Stimulated activated memory B cell treated with anti-CD40 and anti-IgM and Interleukin-4, amounts not matched to agents 10 μg/mL and 1 μg/mL and 100 μg/mL, for 72 hours (primary cell): ENCODE measurements around the gene STUB1.
A peak's percentile ranks its signal among the peaks of the same experiment; 100 is the strongest.

ENCODE experiments used
- ATAC-seq: fragments of 150-1000 bp; cut with Tn5 transposase; 2 replicates; pipeline ENCODE4 v1.10.0; 2021
- H3K27ac Mint-ChIP-seq: one replicate; pipeline ENCODE4 v1.8.0; 2022; ENCODE audit warnings: mild to moderate bottlenecking, mixed read lengths
- H3K27me3 Mint-ChIP-seq: one replicate; pipeline ENCODE4 v1.8.0; 2022; ENCODE audit warnings: mixed read lengths
- H3K36me3 Mint-ChIP-seq: one replicate; pipeline ENCODE4 v1.8.0; 2022; ENCODE audit warnings: mixed read lengths
- H3K4me1 Mint-ChIP-seq: one replicate; pipeline ENCODE4 v1.8.0; 2022; ENCODE audit warnings: mixed read lengths
- H3K4me3 Mint-ChIP-seq: one replicate; pipeline ENCODE4 v1.8.0; 2022; ENCODE audit warnings: mild to moderate bottlenecking, moderate library complexity, mixed read lengths
- H3K9me3 Mint-ChIP-seq: one replicate; pipeline ENCODE4 v1.8.0; 2022; ENCODE audit warnings: mixed read lengths

Gene STUB1

GRCh38 chr16:679814-680624 lies at the start of gene STUB1:
Gene STUB1 (plus strand): TSS chr16:680410. CDS start chr16:680526, 116 bp downstream.
- ATAC-seq, result peak; percentile 67
- peaks cover 8% of the 10 kb centered on the region for H3K27me3 Mint-ChIP-seq
- peaks cover 19% of the 10 kb centered on the region for H3K36me3 Mint-ChIP-seq
- no peaks in the 10 kb centered on the region for H3K9me3 Mint-ChIP-seq
- H3K4me3 Mint-ChIP-seq, result peak within 1 kb of the TSS; percentile 84
- H3K4me1 Mint-ChIP-seq, result peaks cover 58% of the 10 kb centered on the region
- peak within 1 kb of the TSS; percentile 67 for H3K27ac Mint-ChIP-seq

GRCh38 chr16:630815-631405 lies 49.3 kb upstream of the STUB1 start, which contains the start of gene WFIKKN1:
Gene WFIKKN1 (plus strand): TSS chr16:630985. CDS start chr16:631254, 269 bp downstream.
- H3K4me1 Mint-ChIP-seq, result peaks cover 17% of the 10 kb centered on the region
- H3K36me3 Mint-ChIP-seq, result peaks cover 20% of the 10 kb centered on the region
- no peak within 1 kb of the TSS for H3K4me3 Mint-ChIP-seq
- H3K9me3 Mint-ChIP-seq, result no peaks in the 10 kb centered on the region
- no peaks in the 10 kb centered on the region for H3K27me3 Mint-ChIP-seq
- no peak within 1 kb of the TSS for H3K27ac Mint-ChIP-seq
- ATAC-seq, result no peak

GRCh38 chr16:631808-632358 lies 48.3 kb upstream of the STUB1 start:
- Mint-ChIP-seq H3K4me1 (peaks cover 24% of the 10 kb centered on the region), H3K27ac (no peak overlapping the region), H3K36me3 (peaks cover 11% of the 10 kb centered on the region), H3K27me3 (no peaks in the 10 kb centered on the region), H3K4me3 (no peak overlapping the region), H3K9me3 (no peaks in the 10 kb centered on the region)
- ATAC-seq, result no peak

GRCh38 chr16:632486-633335 lies 47.5 kb upstream of the STUB1 start:
- Mint-ChIP-seq H3K4me3 (no peak overlapping the region), H3K36me3 (peaks cover 3% of the 10 kb centered on the region), H3K9me3 (no peaks in the 10 kb centered on the region), H3K4me1 (peaks cover 28% of the 10 kb centered on the region), H3K27ac (no peak overlapping the region), H3K27me3 (no peaks in the 10 kb centered on the region)
- no peak for ATAC-seq

GRCh38 chr16:633336-634050 lies 46.7 kb upstream of the STUB1 start:
- H3K4me1 Mint-ChIP-seq, result peaks cover 35% of the 10 kb centered on the region
- no peaks in the 10 kb centered on the region for H3K36me3 Mint-ChIP-seq
- H3K27me3 Mint-ChIP-seq, result no peaks in the 10 kb centered on the region
- no peak overlapping the region for H3K27ac Mint-ChIP-seq
- ATAC-seq, result no peak
- no peaks in the 10 kb centered on the region for H3K9me3 Mint-ChIP-seq
- H3K4me3 Mint-ChIP-seq, result no peak overlapping the region

- ATAC-seq, result no peak
- Mint-ChIP-seq H3K36me3 (no peaks in the 10 kb centered on the region), H3K4me3 (peak overlapping the region; percentile 60)
Observed at GRCh38 chr16:634051-634670, 46.0 kb upstream of the STUB1 start.

GRCh38 chr16:634996-635395 lies 45.2 kb upstream of the STUB1 start:
- peaks cover 49% of the 10 kb centered on the region for H3K4me1 Mint-ChIP-seq
- peak overlapping the region; percentile 75 for H3K4me3 Mint-ChIP-seq
- H3K27ac Mint-ChIP-seq, result peak overlapping the region; percentile 25
- ATAC-seq, result no peak
- no peaks in the 10 kb centered on the region for H3K27me3 Mint-ChIP-seq
- no peaks in the 10 kb centered on the region for H3K36me3 Mint-ChIP-seq
- no peaks in the 10 kb centered on the region for H3K9me3 Mint-ChIP-seq

More at GRCh38 chr16:634051-634670, 46.0 kb upstream of the STUB1 start:
- Mint-ChIP-seq H3K4me1 (peaks cover 42% of the 10 kb centered on the region), H3K9me3 (no peaks in the 10 kb centered on the region), H3K27ac (no peak overlapping the region), H3K27me3 (no peaks in the 10 kb centered on the region)

- H3K4me1 Mint-ChIP-seq, result peaks cover 55% of the 10 kb centered on the region
- no peaks in the 10 kb centered on the region for H3K27me3 Mint-ChIP-seq
- peak overlapping the region; percentile 92 for H3K27ac Mint-ChIP-seq
- H3K36me3 Mint-ChIP-seq, result no peaks in the 10 kb centered on the region
- H3K9me3 Mint-ChIP-seq, result no peaks in the 10 kb centered on the region
- peak; percentile 1 for ATAC-seq
- H3K4me3 Mint-ChIP-seq, result peak overlapping the region; percentile 97
Observed at GRCh38 chr16:635573-636205, 44.5 kb upstream of the STUB1 start.

- Mint-ChIP-seq H3K27me3 (no peaks in the 10 kb centered on the region), H3K27ac (peak within 1 kb of the TSS; percentile 92), H3K4me1 (peaks cover 55% of the 10 kb centered on the region), H3K36me3 (no peaks in the 10 kb centered on the region), H3K4me3 (peak within 1 kb of the TSS; percentile 97), H3K9me3 (no peaks in the 10 kb centered on the region)
- ATAC-seq, result peak; percentile 89
Observed at GRCh38 chr16:636206-637080, 43.8 kb upstream of the STUB1 start, which contains the start of gene METTL26. Gene METTL26 (minus strand): TSS chr16:636305. CDS start chr16:636290, 15 bp downstream.

GRCh38 chr16:637081-638018 lies 42.9 kb upstream of the STUB1 start:
- H3K27ac Mint-ChIP-seq, result peak overlapping the region; percentile 92
- no peaks in the 10 kb centered on the region for H3K9me3 Mint-ChIP-seq
- no peaks in the 10 kb centered on the region for H3K36me3 Mint-ChIP-seq
- peaks cover 52% of the 10 kb centered on the region for H3K4me1 Mint-ChIP-seq
- no peaks in the 10 kb centered on the region for H3K27me3 Mint-ChIP-seq
- peak; percentile 74 for ATAC-seq
- peak overlapping the region; percentile 97 for H3K4me3 Mint-ChIP-seq

GRCh38 chr16:638034-638543 lies 42.1 kb upstream of the STUB1 start:
- no peaks in the 10 kb centered on the region for H3K36me3 Mint-ChIP-seq
- H3K9me3 Mint-ChIP-seq, result no peaks in the 10 kb centered on the region
- H3K27ac Mint-ChIP-seq, result no peak overlapping the region
- ATAC-seq, result no peak
- no peak overlapping the region for H3K4me3 Mint-ChIP-seq
- H3K27me3 Mint-ChIP-seq, result no peaks in the 10 kb centered on the region
- H3K4me1 Mint-ChIP-seq, result peaks cover 59% of the 10 kb centered on the region

- H3K27me3 Mint-ChIP-seq, result no peaks in the 10 kb centered on the region
- no peak overlapping the region for H3K4me3 Mint-ChIP-seq
- H3K27ac Mint-ChIP-seq, result peak overlapping the region; percentile 46
- no peak for ATAC-seq
- H3K36me3 Mint-ChIP-seq, result peaks cover under 1% of the 10 kb centered on the region
- H3K4me1 Mint-ChIP-seq, result peaks cover 66% of the 10 kb centered on the region
- no peaks in the 10 kb centered on the region for H3K9me3 Mint-ChIP-seq
Observed at GRCh38 chr16:638836-639235, 41.4 kb upstream of the STUB1 start.
